K562 (cell line): Measurements from ENCODE around the gene TTC28. TPM values are rescaled to one million over a fixed set of nuclear protein-coding genes. Genes with fewer than 3 reads are reported as not detected.

ENCODE experiments used
- ATAC-seq: fragments of 200-7000 bp; cut with Tn5 transposase; 3 replicates; pipeline ENCODE4 v1.9.1; 2020; ENCODE audit warnings: moderate library complexity
- BruUV-seq: library from RNA; stranded (reverse); fragments of 400-500 nt; replicated peaks from 2 replicates; lab custom pipeline; 2021; lab: Mats Ljungman, UMichigan
- CTCF ChIA-PET: fragments of 300-600 bp; formaldehyde crosslinking; extraction: SDS; loops from one replicate; lab custom pipeline; 2021; ENCODE audit warnings: low intra/inter-chr PET ratio; lab: Yijun Ruan, JAX
- POLR2A ChIA-PET: fragments of 300-600, 350-650 bp; sonication (Branson Sonifier 250); formaldehyde crosslinking; extraction: SDS; loops from one replicate; lab custom pipeline; 2021; ENCODE audit warnings: antibody characterized with exemption, inconsistent platforms; lab: Yijun Ruan, JAX
- DNase-seq, 4 experiments: peaks; one replicate each; pipeline versions ENCODE4 v3.0.0 to v3.0.0-alpha.2; 2011 to 2018; ENCODE audit warnings: low spot score in 3 of 4, mixed read lengths in 3 of 4; ENCODE audit errors: extremely low read depth in 1 of 4
- FAIRE-seq: peaks from 2 replicates; lab custom pipeline; 2011; peaks lifted over from hg19 to GRCh38; lab: Jason Lieb, UNC
- H2AFZ ChIP-seq: 2 replicates; pipeline ENCODE4 v1.6.0; 2011; ENCODE audit warnings: low read depth, low read length, control low read depth, inconsistent platforms
- H3K27ac ChIP-seq: fragments of 200-600 bp; 3 replicates; pipeline ENCODE4 v1.8.0; 2011; ENCODE audit warnings: low read depth, mild to moderate bottlenecking, control low read depth, inconsistent platforms, low read length, moderate library complexity, mixed read lengths; ENCODE audit errors: extremely low read depth
- H3K27me3 ChIP-seq, 2 experiments: fragments of 300-600 bp in 1 of 2; 2 replicates in 1 of 2; 3 replicates in 1 of 2; pipeline versions ENCODE4 v1.6.0 to v1.8.0; 2011; ENCODE audit warnings: inconsistent platforms in 2 of 2, low read length in 2 of 2, mild to moderate bottlenecking in 1 of 2, mixed read lengths in 1 of 2, moderate library complexity in 1 of 2; ENCODE audit not compliant: control insufficient read depth in 2 of 2, insufficient read depth in 2 of 2
- H3K36me3 ChIP-seq: fragments of 300-600 bp; 3 replicates; pipeline ENCODE4 v1.8.0; 2011; ENCODE audit warnings: mild to moderate bottlenecking, low read length, inconsistent platforms; ENCODE audit not compliant: control insufficient read depth, insufficient read depth
- H3K4me1 ChIP-seq, 2 experiments: fragments of 200-600 bp in 1 of 2; replicated peaks in 1 of 2; 2 replicates in 1 of 2; 3 replicates in 1 of 2; pipeline versions ENCODE4 v1.5.1 to v1.8.0; 2011; ENCODE audit warnings: inconsistent platforms in 2 of 2, low read length in 2 of 2, mild to moderate bottlenecking in 1 of 2, mixed read lengths in 1 of 2, moderate library complexity in 1 of 2; ENCODE audit not compliant: control insufficient read depth in 2 of 2, insufficient read depth in 2 of 2
- H3K4me2 ChIP-seq: 2 replicates; pipeline ENCODE4 v1.6.1; 2011; ENCODE audit warnings: low read length, control low read depth, inconsistent platforms, mixed read lengths; ENCODE audit not compliant: insufficient read depth
- H3K4me3 ChIP-seq: fragments of 200-600 bp; sonication (generic), shearing (Covaris generic); 2 replicates; pipeline ENCODE4 v1.5.1; 2016; ENCODE audit warnings: control low read depth, inconsistent platforms
- H3K79me2 ChIP-seq: fragments of 200-600 bp; 3 replicates; pipeline ENCODE4 v1.8.0; 2011; ENCODE audit warnings: low read length, inconsistent platforms; ENCODE audit not compliant: control insufficient read depth, insufficient read depth
- H3K9ac ChIP-seq, 2 experiments: 2 replicates each; pipeline versions ENCODE4 v1.6.0 to v1.6.1; 2011; ENCODE audit warnings: low read depth in 2 of 2, low read length in 2 of 2, control low read depth in 1 of 2, inconsistent platforms in 1 of 2, mild to moderate bottlenecking in 1 of 2, mixed read lengths in 1 of 2; ENCODE audit not compliant: insufficient read depth in 1 of 2
- H3K9me1 ChIP-seq: one replicate; pipeline ENCODE4 v1.6.0; 2011; ENCODE audit warnings: inconsistent platforms, mild to moderate bottlenecking, low read length, moderate library complexity; ENCODE audit not compliant: control insufficient read depth, insufficient read depth
- H3K9me3 ChIP-seq: replicated peaks from 2 replicates; pipeline ENCODE4 v1.5.1; 2011; ENCODE audit warnings: low read depth, low read length, inconsistent platforms; ENCODE audit not compliant: control insufficient read depth, insufficient read depth
- H4K20me1 ChIP-seq: replicated peaks from 2 replicates; pipeline ENCODE4 v1.6.1; 2011; ENCODE audit warnings: low read length, inconsistent platforms, mixed read lengths; ENCODE audit not compliant: control insufficient read depth, insufficient read depth
- FOXP1 ChIP-seq: sonication (generic); formaldehyde crosslinking; IDR thresholded peaks from 2 replicates; pipeline ENCODE4 v1.8.0; 2022; ENCODE audit warnings: mild to moderate bottlenecking, missing genetic modification reagents
- HSF4 ChIP-seq: fragments of 250-450 bp; sonication (Bioruptor Pico); IDR thresholded peaks from 2 replicates; pipeline ENCODE4 v2.1.2; 2022; ENCODE audit warnings: mild to moderate bottlenecking, moderate library complexity, borderline replicate concordance
- KAT8 ChIP-seq: fragments of 450-650 bp; IDR thresholded peaks from 2 replicates; pipeline ENCODE4 v1.6.1; 2016; ENCODE audit warnings: low read depth, mild to moderate bottlenecking
- MAZ ChIP-seq, 2 experiments: fragments of 450-650 bp in 1 of 2; sonication (generic) in 1 of 2; formaldehyde crosslinking; IDR thresholded peaks in 1 of 2; conservative IDR thresholded peaks in 1 of 2; 2 replicates each; pipeline versions ENCODE4 v1.4.0 to v1.5.0; 2020; ENCODE audit warnings: mild to moderate bottlenecking in 1 of 2, missing genetic modification reagents in 1 of 2
- MYBL2 ChIP-seq, 2 experiments: fragments of 450-650 bp in 1 of 2; sonication (generic) in 1 of 2; formaldehyde crosslinking in 1 of 2; IDR thresholded peaks; 2 replicates each; pipeline versions ENCODE4 v1.6.1 to v1.8.1; 2017 to 2022; ENCODE audit warnings: borderline replicate concordance in 1 of 2, inconsistent platforms in 1 of 2, low read depth in 1 of 2, mild to moderate bottlenecking in 1 of 2, missing genetic modification reagents in 1 of 2, moderate library complexity in 1 of 2
- PTRF ChIP-seq: fragments of 450-650 bp; IDR thresholded peaks from 2 replicates; pipeline ENCODE4 v1.6.1; 2016; ENCODE audit warnings: mild to moderate bottlenecking, missing genetic modification characterization, missing compliant biosample characterization
- SIN3B ChIP-seq: fragments of 450-650 bp; IDR thresholded peaks from 2 replicates; pipeline ENCODE4 v1.6.1; 2017; ENCODE audit warnings: low read depth, mild to moderate bottlenecking, moderate library complexity
- TAF1 ChIP-seq: IDR thresholded peaks from 2 replicates; pipeline ENCODE4 v1.6.1; 2011; ENCODE audit warnings: mild to moderate bottlenecking, low read length, moderate library complexity; ENCODE audit not compliant: insufficient read depth, control insufficient read depth, severe bottlenecking; ENCODE audit errors: extremely low read depth
- ZNF239 ChIP-seq: fragments of 250-450 bp; sonication (Bioruptor Pico); IDR thresholded peaks from 2 replicates; pipeline ENCODE4 v1.4.0; 2020; ENCODE audit warnings: mild to moderate bottlenecking
- ZNF311 ChIP-seq: fragments of 250-450 bp; sonication (Bioruptor Pico); IDR thresholded peaks from 2 replicates; pipeline ENCODE4 v1.4.0; 2020; ENCODE audit warnings: mild to moderate bottlenecking, moderate library complexity
- WGBS: fragments of 100-300 bp; shearing (Covaris generic); methylation state at CpG from one replicate; pipeline ENCODE4 v1.1.6; 2016; ENCODE audit warnings: low coverage, mixed read lengths; ENCODE audit not compliant: insufficient coverage; ENCODE audit errors: missing lambda C conversion rate; 5-methylcytosine and 5-hydroxymethylcytosine counted together
- in situ Hi-C: fragments of 300-500 bp; cut with MboI; formaldehyde crosslinking; loops from 4 replicates; pipeline ENCODE4 v1.15.0; 2018; ENCODE audit warnings: inconsistent platforms, mixed read lengths
- intact Hi-C: fragments of 100-400 bp; cut with micrococcal nuclease; formaldehyde crosslinking; loops from 2 replicates; pipeline ENCODE4 v1.14.2; 2022
- polyA plus RNA-seq, 8 experiments: library from polyadenylated mRNA; depleted of rRNA in 4 of 8; stranded (reverse) in 5 of 8; unstranded in 3 of 8; fragments of >200 nt; fragmentation: Nextera tagmentation in 2 of 8; fragmentation: Illumina TruSeq in 1 of 8; extraction: Ambion mirVana in 2 of 8; extraction: Trizol in 1 of 8; gene quantifications; 2 replicates each; pipeline versions ENCODE4 v1.2.1 to v1.2.3, GENCODE V29; 2011 to 2014; ENCODE audit warnings: inconsistent platforms in 1 of 8, missing spikeins in 1 of 8
- total RNA-seq, 7 experiments: library from RNA; depleted of rRNA in 6 of 7; stranded (reverse); fragments of >200 nt in 6 of 7; fragmentation: Illumina TruSeq in 2 of 7; extraction: Trizol in 2 of 7; gene quantifications; 2 replicates each; pipeline versions ENCODE4 v1.2.1 to v1.2.3, GENCODE V29; 2011 to 2021; ENCODE audit warnings: low replicate concordance in 1 of 7
- TF ChIP-seq, protein P1 (sequence below): fragments of 250-450 bp; sonication (Bioruptor Pico); IDR thresholded peaks from 2 replicates; pipeline ENCODE4 v1.8.0; 2021; ENCODE audit warnings: moderate library complexity, mild to moderate bottlenecking, inconsistent platforms
- TF ChIP-seq, protein P2 (sequence below): fragments of 450-650 bp; IDR thresholded peaks from 2 replicates; pipeline ENCODE4 v1.6.1; 2016; ENCODE audit warnings: mild to moderate bottlenecking
- TF ChIP-seq, protein P3 (sequence below): sonication (generic); formaldehyde crosslinking; IDR thresholded peaks from 2 replicates; pipeline ENCODE4 v1.8.1; 2023; ENCODE audit warnings: mild to moderate bottlenecking, missing genetic modification reagents

The TTC28 gene
- total and polyA plus RNA-seq, 9 of the 15 experiments (the other 6 are each of a cell fraction or from before 2014, with no cell fraction given) = 0.22 to 10.7 (median 3.1) TPM

DNA sequence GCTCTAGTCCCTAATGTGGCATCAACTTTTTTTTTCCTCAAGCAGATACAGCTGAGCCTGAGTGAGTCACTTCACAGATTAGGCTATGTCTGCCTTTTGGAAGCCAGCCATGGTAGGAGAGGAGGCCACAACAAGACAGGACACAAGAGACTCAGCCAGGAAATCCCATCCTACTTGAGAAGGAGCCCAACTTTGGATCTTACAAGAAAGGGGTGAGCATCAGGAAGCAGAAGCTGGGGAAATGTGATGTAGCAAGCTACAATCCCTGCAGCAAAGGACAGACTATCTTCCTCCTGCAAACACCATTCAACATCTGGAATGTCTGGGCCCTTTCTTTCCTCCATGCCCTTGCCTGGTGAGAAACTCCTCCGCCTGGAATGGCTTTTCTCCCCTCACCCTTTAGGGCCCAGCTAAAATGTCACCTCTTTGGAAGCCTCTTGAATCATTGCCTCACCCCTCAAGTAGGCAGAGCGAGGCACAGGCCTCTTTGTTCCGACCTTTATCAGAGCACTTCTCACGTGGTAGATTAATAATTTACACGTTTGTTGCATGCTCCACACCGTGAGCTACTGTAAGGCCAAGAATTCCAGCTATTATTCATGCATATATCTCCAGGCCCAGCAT lies 604.2 kb downstream of the TTC28 start (continued):
- TF ChIP-seq MAZ (CRISPR knock-in tag; conservative IDR thresholded peaks at IDR 0.05 in 1 of 2, IDR thresholded peaks at IDR 0.05 in 1 of 2) (no peak), TAF1 (no peak), KAT8 (no peak), PTRF (tag) (no peak)

DNA sequence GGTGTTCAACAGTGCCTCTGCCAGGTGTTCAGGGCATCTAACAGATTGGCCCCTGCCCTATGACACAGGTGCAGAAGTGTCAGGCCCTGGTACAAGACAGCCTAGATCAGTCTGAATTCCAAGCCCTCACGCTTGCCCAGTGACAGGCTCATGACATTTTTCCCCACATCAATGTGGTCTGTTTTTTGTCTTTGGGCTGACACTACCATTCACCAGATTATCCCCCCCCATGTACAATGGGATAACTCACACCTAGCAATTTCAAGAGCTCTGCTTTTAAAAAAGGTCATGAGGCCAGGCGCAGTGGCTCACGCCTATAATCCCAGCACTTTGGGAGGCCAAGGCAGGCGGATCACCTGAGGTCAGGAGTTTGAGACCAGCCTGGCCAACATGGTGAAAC lies 605.1 kb downstream of the TTC28 start:
- Histone ChIP-seq H3K36me3 (no peaks in the 10 kb centered on the region), H3K9me3 (no peaks in the 10 kb centered on the region), H3K27ac (no peak overlapping the region), H3K79me2 (no peaks in the 10 kb centered on the region), H3K4me2 (no peak overlapping the region), H3K4me3 (no peak overlapping the region), H2AFZ (no peak overlapping the region), H4K20me1 (no peaks in the 10 kb centered on the region), H3K9ac (no peak overlapping the region), H3K9me1 (no peaks in the 10 kb centered on the region), H3K27me3 (no peaks in the 10 kb centered on the region), H3K4me1 (no peaks in the 10 kb centered on the region; a peak in 1 of 5 replicates)
- POLR2A ChIA-PET = no interaction called here
- intact Hi-C loops (no loop called here), in situ Hi-C loops (no loop called here)
- BruUV-seq = no TSS peak
- FAIRE-seq (no peak), DNase-seq (no peak), ATAC-seq (no peak)
- 93% methylated on average over 3 of the region's 4 CpGs for whole genome bisulfite sequencing
- CTCF ChIA-PET = no interaction called here
- no peak for TF ChIP-seq ZNF311 (CRISPR knock-in tag)
- TF ChIP-seq SIN3B = no peak
- TF ChIP-seq MYBL2 (IDR thresholded peaks at IDR 0.05; ENCODE audit: low read depth) = no peak
- TF ChIP-seq MYBL2 (CRISPR knock-in tag; IDR thresholded peaks at IDR 0.05; ENCODE audit: borderline replicate concordance) = no peak
- TF ChIP-seq, protein P1, sequence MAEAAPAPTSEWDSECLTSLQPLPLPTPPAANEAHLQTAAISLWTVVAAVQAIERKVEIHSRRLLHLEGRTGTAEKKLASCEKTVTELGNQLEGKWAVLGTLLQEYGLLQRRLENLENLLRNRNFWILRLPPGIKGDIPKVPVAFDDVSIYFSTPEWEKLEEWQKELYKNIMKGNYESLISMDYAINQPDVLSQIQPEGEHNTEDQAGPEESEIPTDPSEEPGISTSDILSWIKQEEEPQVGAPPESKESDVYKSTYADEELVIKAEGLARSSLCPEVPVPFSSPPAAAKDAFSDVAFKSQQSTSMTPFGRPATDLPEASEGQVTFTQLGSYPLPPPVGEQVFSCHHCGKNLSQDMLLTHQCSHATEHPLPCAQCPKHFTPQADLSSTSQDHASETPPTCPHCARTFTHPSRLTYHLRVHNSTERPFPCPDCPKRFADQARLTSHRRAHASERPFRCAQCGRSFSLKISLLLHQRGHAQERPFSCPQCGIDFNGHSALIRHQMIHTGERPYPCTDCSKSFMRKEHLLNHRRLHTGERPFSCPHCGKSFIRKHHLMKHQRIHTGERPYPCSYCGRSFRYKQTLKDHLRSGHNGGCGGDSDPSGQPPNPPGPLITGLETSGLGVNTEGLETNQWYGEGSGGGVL = no peak
- TF ChIP-seq HSF4 (CRISPR knock-in tag) = no peak
- TF ChIP-seq, protein P2, sequence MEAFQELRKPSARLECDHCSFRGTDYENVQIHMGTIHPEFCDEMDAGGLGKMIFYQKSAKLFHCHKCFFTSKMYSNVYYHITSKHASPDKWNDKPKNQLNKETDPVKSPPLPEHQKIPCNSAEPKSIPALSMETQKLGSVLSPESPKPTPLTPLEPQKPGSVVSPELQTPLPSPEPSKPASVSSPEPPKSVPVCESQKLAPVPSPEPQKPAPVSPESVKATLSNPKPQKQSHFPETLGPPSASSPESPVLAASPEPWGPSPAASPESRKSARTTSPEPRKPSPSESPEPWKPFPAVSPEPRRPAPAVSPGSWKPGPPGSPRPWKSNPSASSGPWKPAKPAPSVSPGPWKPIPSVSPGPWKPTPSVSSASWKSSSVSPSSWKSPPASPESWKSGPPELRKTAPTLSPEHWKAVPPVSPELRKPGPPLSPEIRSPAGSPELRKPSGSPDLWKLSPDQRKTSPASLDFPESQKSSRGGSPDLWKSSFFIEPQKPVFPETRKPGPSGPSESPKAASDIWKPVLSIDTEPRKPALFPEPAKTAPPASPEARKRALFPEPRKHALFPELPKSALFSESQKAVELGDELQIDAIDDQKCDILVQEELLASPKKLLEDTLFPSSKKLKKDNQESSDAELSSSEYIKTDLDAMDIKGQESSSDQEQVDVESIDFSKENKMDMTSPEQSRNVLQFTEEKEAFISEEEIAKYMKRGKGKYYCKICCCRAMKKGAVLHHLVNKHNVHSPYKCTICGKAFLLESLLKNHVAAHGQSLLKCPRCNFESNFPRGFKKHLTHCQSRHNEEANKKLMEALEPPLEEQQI = no peak
- TF ChIP-seq FOXP1 (CRISPR knock-in tag) = no peak
- TF ChIP-seq ZNF239 = no peak
- TF ChIP-seq, protein P3, sequence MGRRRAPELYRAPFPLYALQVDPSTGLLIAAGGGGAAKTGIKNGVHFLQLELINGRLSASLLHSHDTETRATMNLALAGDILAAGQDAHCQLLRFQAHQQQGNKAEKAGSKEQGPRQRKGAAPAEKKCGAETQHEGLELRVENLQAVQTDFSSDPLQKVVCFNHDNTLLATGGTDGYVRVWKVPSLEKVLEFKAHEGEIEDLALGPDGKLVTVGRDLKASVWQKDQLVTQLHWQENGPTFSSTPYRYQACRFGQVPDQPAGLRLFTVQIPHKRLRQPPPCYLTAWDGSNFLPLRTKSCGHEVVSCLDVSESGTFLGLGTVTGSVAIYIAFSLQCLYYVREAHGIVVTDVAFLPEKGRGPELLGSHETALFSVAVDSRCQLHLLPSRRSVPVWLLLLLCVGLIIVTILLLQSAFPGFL (CRISPR knock-in tag) = no peak
